Type B pancreatic cell (in vitro differentiated cells): ENCODE data around the gene TPO. TPM values are rescaled to one million over a fixed set of nuclear protein-coding genes. Genes with fewer than 3 reads are reported as not detected.
A peak's percentile ranks its signal among the peaks of the same experiment; 100 is the strongest.
"Not testable (repeated sequence)": the region's sequence is repeated elsewhere in the genome, so short reads cannot be mapped to it uniquely, and the experiment has no call there.

Experiments used
- DNase-seq: peaks from one replicate; pipeline ENCODE4 v3.0.0; 2021; ENCODE audit warnings: mixed read lengths; ENCODE audit not compliant: unreplicated experiment; ENCODE audit errors: extremely low spot score
- H3K27ac Mint-ChIP-seq: 2 replicates; pipeline ENCODE4 v1.8.0; 2021; ENCODE audit warnings: mild to moderate bottlenecking, mixed read lengths
- H3K27me3 Mint-ChIP-seq: 2 replicates; pipeline ENCODE4 v1.8.0; 2021; ENCODE audit warnings: mixed read lengths
- H3K36me3 Mint-ChIP-seq: 2 replicates; pipeline ENCODE4 v1.8.0; 2021; ENCODE audit warnings: mixed read lengths
- H3K4me1 Mint-ChIP-seq: one replicate; pipeline ENCODE4 v1.8.0; 2021; ENCODE audit warnings: mixed read lengths; ENCODE audit not compliant: unreplicated experiment
- H3K4me3 Mint-ChIP-seq: 2 replicates; pipeline ENCODE4 v1.8.0; 2021; ENCODE audit warnings: mild to moderate bottlenecking, mixed read lengths
- H3K9me3 Mint-ChIP-seq: 2 replicates; pipeline ENCODE4 v1.8.0; 2021; ENCODE audit warnings: mixed read lengths
- CTCF ChIP-seq: fragments of 200-600 bp; sonication (generic); conservative IDR thresholded peaks from 2 replicates; pipeline ENCODE4 v1.5.0; 2021; ENCODE audit warnings: antibody characterized with exemption, mild to moderate bottlenecking
- total RNA-seq: library from RNA; stranded (reverse); gene quantifications from 2 replicates; pipeline ENCODE4 v1.2.1, GENCODE V29; 2021; ENCODE audit warnings: low replicate concordance

Gene TPO
- total RNA-seq, 1 donor from 2014 or later, result not detected

- H3K27ac Mint-ChIP-seq, result no peak overlapping the region
- H3K27me3 Mint-ChIP-seq, result peaks cover 5% of the 10 kb centered on the region
- H3K4me1 Mint-ChIP-seq, result no peaks in the 10 kb centered on the region
- no peak overlapping the region for H3K4me3 Mint-ChIP-seq
- DNase-seq, result peak; percentile 44
- H3K9me3 Mint-ChIP-seq, result no peaks in the 10 kb centered on the region
- TF ChIP-seq CTCF, result no peak
- no peaks in the 10 kb centered on the region for H3K36me3 Mint-ChIP-seq
Measured at GRCh38 chr2:1491751-1492150, 78.5 kb downstream of the TPO start.

GRCh38 chr2:1492231-1492630 is 79.0 kb downstream of the TPO start:
- not testable (repeated sequence) for DNase-seq, H3K4me1 Mint-ChIP-seq, H3K4me3 Mint-ChIP-seq, H3K27me3 Mint-ChIP-seq, H3K36me3 Mint-ChIP-seq, H3K9me3 Mint-ChIP-seq, H3K27ac Mint-ChIP-seq

GRCh38 chr2:1492711-1493430 is 79.6 kb downstream of the TPO start:
- peak; percentile 60 for DNase-seq
- Mint-ChIP-seq H3K27me3 (peaks cover 5% of the 10 kb centered on the region), H3K9me3 (no peaks in the 10 kb centered on the region), H3K4me3 (no peak overlapping the region), H3K36me3 (no peaks in the 10 kb centered on the region), H3K4me1 (no peaks in the 10 kb centered on the region), H3K27ac (peak overlapping the region; percentile 39)
- TF ChIP-seq CTCF, result no peak

- H3K4me1 Mint-ChIP-seq, result no peaks in the 10 kb centered on the region
- H3K36me3 Mint-ChIP-seq, result no peaks in the 10 kb centered on the region
- no peaks in the 10 kb centered on the region for H3K9me3 Mint-ChIP-seq
- no peak for TF ChIP-seq CTCF
- no peak overlapping the region for H3K4me3 Mint-ChIP-seq
- no peak for DNase-seq
- peaks cover 5% of the 10 kb centered on the region for H3K27me3 Mint-ChIP-seq
- no peak overlapping the region for H3K27ac Mint-ChIP-seq
Measured at GRCh38 chr2:1493431-1494126, 80.3 kb downstream of the TPO start.

- Mint-ChIP-seq H3K27me3 (peaks cover 5% of the 10 kb centered on the region), H3K4me3 (no peak overlapping the region), H3K9me3 (no peaks in the 10 kb centered on the region), H3K36me3 (no peaks in the 10 kb centered on the region), H3K27ac (no peak overlapping the region), H3K4me1 (no peaks in the 10 kb centered on the region)
- DNase-seq, result no peak
- TF ChIP-seq CTCF, result no peak
Measured at GRCh38 chr2:1494257-1494656, 81.0 kb downstream of the TPO start.

GRCh38 chr2:1494906-1495305 is 81.6 kb downstream of the TPO start:
- DNase-seq, result no peak
- no peak for TF ChIP-seq CTCF
- Mint-ChIP-seq H3K4me3 (no peak overlapping the region), H3K36me3 (no peaks in the 10 kb centered on the region), H3K27ac (no peak overlapping the region), H3K9me3 (no peaks in the 10 kb centered on the region), H3K4me1 (no peaks in the 10 kb centered on the region), H3K27me3 (peaks cover 5% of the 10 kb centered on the region)
